Transverse colon (tissue), 4 donors: ENCODE data around the gene STXBP2. TPM values are rescaled to one million over a fixed set of nuclear protein-coding genes. Genes with fewer than 3 reads are reported as not detected.

Experiments used
- DNase-seq: peaks from one replicate; pipeline ENCODE4 v3.0.0-alpha.2; 2019
- H3K27ac ChIP-seq, 4 donors: fragments of 200-600 bp; sonication (generic); 2 replicates each; pipeline ENCODE4 v1.5.1; 2016 to 2018; ENCODE audit warnings: inconsistent platforms in 4 of 4
- H3K27me3 ChIP-seq: fragments of 200-600 bp; sonication (generic); 2 replicates; pipeline ENCODE4 v1.5.1; 2017; ENCODE audit warnings: inconsistent platforms
- H3K36me3 ChIP-seq, 4 donors: fragments of 200-600 bp; sonication (generic); 2 replicates each; pipeline ENCODE4 v1.5.1; 2017 to 2019; ENCODE audit warnings: inconsistent platforms in 4 of 4
- H3K4me1 ChIP-seq, 4 donors: fragments of 200-600 bp; sonication (generic); 2 replicates each; pipeline ENCODE4 v1.5.1; 2017 to 2020; ENCODE audit warnings: inconsistent platforms in 4 of 4
- H3K4me3 ChIP-seq, 4 donors: fragments of 200-600 bp; sonication (generic); 1 replicate in 1 of 4; 2 replicates in 3 of 4; pipeline versions ENCODE4 v1.5.1 to v1.6.1; 2017 to 2019; ENCODE audit warnings: inconsistent platforms in 4 of 4
- H3K9me3 ChIP-seq, 2 donors: fragments of 200-600 bp; sonication (generic); 2 replicates each; pipeline ENCODE4 v1.5.1; 2017 to 2019; ENCODE audit warnings: inconsistent platforms in 2 of 2
- EP300 ChIP-seq: sonication (generic); formaldehyde crosslinking; IDR thresholded peaks from one replicate; pipeline ENCODE4 v1.6.1; 2017; ENCODE audit warnings: antibody characterized with exemption, low read depth
- POLR2A ChIP-seq: fragments of 450-650 bp; IDR thresholded peaks from one replicate; pipeline ENCODE4 v1.6.1; 2016; ENCODE audit warnings: antibody characterized with exemption, mild to moderate bottlenecking, moderate library complexity
- POLR2AphosphoS5 ChIP-seq, 3 donors: sonication (generic); formaldehyde crosslinking; IDR thresholded peaks; one replicate each; pipeline ENCODE4 v1.6.1; 2016; ENCODE audit warnings: antibody characterized with exemption in 3 of 3
- WGBS, 2 donors: methylation state at CpG; one replicate each; pipeline ENCODE4 v1.1.5; 2018; ENCODE audit warnings: low coverage in 1 of 2; 5-methylcytosine and 5-hydroxymethylcytosine counted together
- in situ Hi-C, 4 donors: fragments of 200-750 bp; cut with MboI; loops; one replicate each; pipeline versions ENCODE4 v1.15.0 to v1.15.1; 2017; ENCODE audit warnings: low sequenced_read_pairs in 3 of 4, low pct_ligation_motif_present in 1 of 4, low pct_unique_long_range_greater_than_20kb in 1 of 4
- intact Hi-C: fragments of 100-400 bp; cut with DNase I; formaldehyde crosslinking; loops from one replicate; pipeline ENCODE4 v1.15.1; 2023; ENCODE audit warnings: low total_unique reads
- total RNA-seq, 4 donors: library from RNA; depleted of rRNA; stranded (reverse); fragments of >200 nt; gene quantifications; one replicate each; pipeline ENCODE4 v1.1.0, GENCODE V29; 2016
- TF ChIP-seq, protein P1 (sequence below), 5 experiments: fragments of 200-600 bp in 3 of 5; fragments of 450-650 bp in 2 of 5; sonication (generic) in 3 of 5; IDR thresholded peaks; 1 replicate in 2 of 5; 2 replicates in 3 of 5; pipeline ENCODE4 v1.5.1; 2016 to 2017; ENCODE audit warnings: antibody characterized with exemption in 5 of 5, inconsistent platforms in 3 of 5, mild to moderate bottlenecking in 2 of 5, moderate library complexity in 1 of 5

STXBP2 gene
- total RNA-seq, 4 donors from 2014 or later = 132 to 303 (median 205) TPM

DNA sequence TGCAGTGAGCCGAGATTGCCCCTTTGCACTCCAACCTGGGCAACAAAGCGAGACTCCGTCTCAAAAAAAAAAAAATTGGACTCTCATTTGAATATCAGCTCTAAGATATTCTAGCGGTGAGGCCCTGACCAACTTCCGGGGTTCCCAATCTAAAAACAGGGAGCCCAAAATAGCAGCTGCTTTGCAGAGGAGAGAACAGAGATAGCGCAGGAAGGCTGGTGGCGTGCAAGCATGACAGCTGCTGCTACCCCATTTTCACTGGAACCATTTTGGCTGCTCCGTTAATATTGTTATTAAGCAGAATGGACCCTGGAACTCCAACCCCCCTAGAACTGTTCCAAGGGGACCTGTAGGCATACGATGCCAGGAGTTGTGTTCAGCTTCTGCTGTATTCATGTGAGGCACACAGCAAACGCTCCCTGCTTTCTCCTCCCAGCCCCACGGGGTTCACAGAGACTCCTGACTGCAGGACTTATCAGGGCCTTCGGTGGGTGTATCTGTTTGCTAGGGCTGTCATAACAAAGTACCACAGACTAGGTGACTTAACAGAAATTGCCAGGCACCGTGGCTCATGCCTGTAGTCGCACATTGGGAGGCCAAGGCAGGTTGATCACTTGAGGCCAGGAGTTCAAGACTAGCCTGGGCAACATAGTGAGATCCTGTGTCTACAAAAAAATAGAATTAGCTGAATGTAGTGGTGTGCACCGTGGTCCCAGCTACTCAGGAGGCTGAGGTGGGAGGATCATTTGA is 11.5 kb downstream of the STXBP2 start:
- peaks cover 3% of the 10 kb centered on the region for H3K27me3 ChIP-seq
- no peak for DNase-seq
- 85 to 92% methylated on average over 10 to 15 of the region's 15 CpGs for WGBS, 2 donors

GRCh38 chr19:7650148-7650547 is 13.2 kb downstream of the STXBP2 start:
- DNase-seq = no peak
- intact Hi-C loops = no loop called here
- Histone ChIP-seq H3K9me3 (no peaks in the 10 kb centered on the region), H3K36me3 (no peaks in the 10 kb centered on the region), H3K27ac (no peak overlapping the region), H3K4me3 (no peak overlapping the region), H3K27me3 (peaks cover 3% of the 10 kb centered on the region), H3K4me1 (peaks cover 4 to 6% (median 4%) of the 10 kb centered on the region in 4 donors)
- TF ChIP-seq POLR2AphosphoS5 (IDR thresholded peaks at IDR 0.05) (no peak), POLR2A (no peak), EP300 (no peak)
- TF ChIP-seq, protein P1, sequence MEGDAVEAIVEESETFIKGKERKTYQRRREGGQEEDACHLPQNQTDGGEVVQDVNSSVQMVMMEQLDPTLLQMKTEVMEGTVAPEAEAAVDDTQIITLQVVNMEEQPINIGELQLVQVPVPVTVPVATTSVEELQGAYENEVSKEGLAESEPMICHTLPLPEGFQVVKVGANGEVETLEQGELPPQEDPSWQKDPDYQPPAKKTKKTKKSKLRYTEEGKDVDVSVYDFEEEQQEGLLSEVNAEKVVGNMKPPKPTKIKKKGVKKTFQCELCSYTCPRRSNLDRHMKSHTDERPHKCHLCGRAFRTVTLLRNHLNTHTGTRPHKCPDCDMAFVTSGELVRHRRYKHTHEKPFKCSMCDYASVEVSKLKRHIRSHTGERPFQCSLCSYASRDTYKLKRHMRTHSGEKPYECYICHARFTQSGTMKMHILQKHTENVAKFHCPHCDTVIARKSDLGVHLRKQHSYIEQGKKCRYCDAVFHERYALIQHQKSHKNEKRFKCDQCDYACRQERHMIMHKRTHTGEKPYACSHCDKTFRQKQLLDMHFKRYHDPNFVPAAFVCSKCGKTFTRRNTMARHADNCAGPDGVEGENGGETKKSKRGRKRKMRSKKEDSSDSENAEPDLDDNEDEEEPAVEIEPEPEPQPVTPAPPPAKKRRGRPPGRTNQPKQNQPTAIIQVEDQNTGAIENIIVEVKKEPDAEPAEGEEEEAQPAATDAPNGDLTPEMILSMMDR (IDR thresholded peaks at IDR 0.05) = no peak
- 40 to 53% methylated on average over 2 of the region's 2 CpGs for WGBS, 2 donors
- in situ Hi-C loops = loop anchor here in 2 of 4 donors (10.0 to 25.0 kb wide), 3 partner anchors 145 to 288 kb away; no protein-coding TSS in a partner anchor

More for the DNA sequence above, 11.5 kb downstream of the STXBP2 start:
- no peak overlapping the region for H3K27ac ChIP-seq
- intact Hi-C loops = no loop called here
- no peaks in the 10 kb centered on the region for H3K9me3 ChIP-seq
- TF ChIP-seq, protein P1 (IDR thresholded peaks at IDR 0.05) = no peak
- TF ChIP-seq POLR2AphosphoS5 (IDR thresholded peaks at IDR 0.05) = no peak
- no peak for TF ChIP-seq EP300
- TF ChIP-seq POLR2A = no peak
- peaks cover 4 to 6% (median 4%) of the 10 kb centered on the region in 4 donors for H3K4me1 ChIP-seq
- H3K4me3 ChIP-seq = no peak overlapping the region
- in situ Hi-C loops = no loop called here
- H3K36me3 ChIP-seq = no peaks in the 10 kb centered on the region

DNA sequence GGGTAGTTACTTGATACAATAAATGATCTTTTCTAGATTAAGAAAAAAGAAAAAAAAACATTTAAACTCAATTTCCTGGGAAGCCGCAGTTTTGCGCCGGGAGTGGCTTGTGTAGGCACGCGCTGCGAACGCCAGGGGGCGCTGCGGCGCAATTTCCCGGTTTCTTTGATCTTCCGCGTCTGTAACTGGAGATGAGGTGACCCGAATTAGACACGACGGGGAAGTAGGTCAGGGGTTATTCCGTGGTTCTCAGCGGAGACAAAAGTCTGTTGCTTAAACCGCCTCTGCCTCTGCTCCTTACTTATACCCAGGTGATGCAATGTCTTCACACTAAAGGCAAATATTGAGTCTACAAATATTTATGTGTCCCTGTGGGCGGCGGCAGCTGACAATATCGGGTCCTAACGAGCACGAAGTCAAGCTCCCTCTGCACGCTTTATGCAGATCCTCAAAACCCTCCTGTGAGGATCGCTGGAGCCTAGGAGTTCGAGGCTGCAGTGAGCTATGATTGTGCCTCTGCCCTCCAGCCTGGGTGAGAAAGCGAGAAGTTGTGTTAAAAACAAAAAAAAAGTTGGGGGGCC is 15.2 kb downstream of the STXBP2 start:
- peak overlapping the region in 2 of 4 donors; percentile 17 to 36 for H3K4me3 ChIP-seq
- peak; percentile 89 for DNase-seq
- H3K27me3 ChIP-seq = peaks cover 3% of the 10 kb centered on the region
- TF ChIP-seq POLR2AphosphoS5 (IDR thresholded peaks at IDR 0.05) (no peak), POLR2A (no peak), EP300 (no peak)
- TF ChIP-seq, protein P1 (IDR thresholded peaks at IDR 0.05) = peak; percentile 97 to 99 (median 99)
- no peaks in the 10 kb centered on the region for H3K36me3 ChIP-seq
- in situ Hi-C loops (loop anchor here in 2 of 4 donors (10.0 to 25.0 kb wide), 3 partner anchors 143 to 290 kb away; no protein-coding TSS in a partner anchor), intact Hi-C loops (loop anchor here (1.0 kb wide), 1 partner anchor 148 kb away; no protein-coding TSS in a partner anchor)
- peak overlapping the region; percentile 14 to 44 (median 37) for H3K27ac ChIP-seq
- H3K9me3 ChIP-seq = no peaks in the 10 kb centered on the region
- H3K4me1 ChIP-seq = peaks cover 4 to 6% (median 4%) of the 10 kb centered on the region in 4 donors
- WGBS, 2 donors = 5 to 6% methylated on average over 18 to 28 of the region's 28 CpGs

DNA sequence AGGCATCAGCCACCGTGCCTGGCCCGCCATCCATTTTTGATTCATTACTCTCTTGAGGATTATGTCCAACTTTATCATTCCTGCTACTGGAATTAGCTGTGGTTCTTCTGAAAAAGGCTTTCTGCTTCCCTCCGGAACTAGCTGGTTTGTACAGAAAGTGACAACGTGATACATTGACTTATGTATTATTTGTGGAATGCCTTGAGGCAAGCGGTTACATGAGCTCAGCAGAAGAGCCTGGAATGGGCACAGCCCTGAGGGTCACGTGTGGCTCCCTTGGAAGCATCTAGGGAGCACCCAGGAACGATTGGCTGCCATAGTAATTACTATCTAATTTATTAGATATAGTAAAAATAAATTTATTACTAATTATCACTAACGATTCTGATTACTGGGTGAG is 17.5 kb downstream of the STXBP2 start:
- Histone ChIP-seq H3K4me1 (peaks cover 4 to 9% (median 4%) of the 10 kb centered on the region in 4 donors), H3K27me3 (peaks cover 3% of the 10 kb centered on the region), H3K9me3 (no peaks in the 10 kb centered on the region), H3K4me3 (no peak overlapping the region), H3K36me3 (no peaks in the 10 kb centered on the region), H3K27ac (no peak overlapping the region)
- no peak for DNase-seq
- intact Hi-C loops (no loop called here), in situ Hi-C loops (loop anchor here in 2 of 4 donors (10.0 to 25.0 kb wide), 3 partner anchors 140 to 292 kb away; no protein-coding TSS in a partner anchor)
- 60 to 71% methylated on average over 6 to 8 of the region's 8 CpGs for WGBS, 2 donors
- TF ChIP-seq EP300 (no peak), POLR2A (no peak), POLR2AphosphoS5 (IDR thresholded peaks at IDR 0.05) (no peak)
- TF ChIP-seq, protein P1 (IDR thresholded peaks at IDR 0.05) = no peak
